ENCODE results near the gene HOXC13.

- TF ChIP-seq, protein P1, sequence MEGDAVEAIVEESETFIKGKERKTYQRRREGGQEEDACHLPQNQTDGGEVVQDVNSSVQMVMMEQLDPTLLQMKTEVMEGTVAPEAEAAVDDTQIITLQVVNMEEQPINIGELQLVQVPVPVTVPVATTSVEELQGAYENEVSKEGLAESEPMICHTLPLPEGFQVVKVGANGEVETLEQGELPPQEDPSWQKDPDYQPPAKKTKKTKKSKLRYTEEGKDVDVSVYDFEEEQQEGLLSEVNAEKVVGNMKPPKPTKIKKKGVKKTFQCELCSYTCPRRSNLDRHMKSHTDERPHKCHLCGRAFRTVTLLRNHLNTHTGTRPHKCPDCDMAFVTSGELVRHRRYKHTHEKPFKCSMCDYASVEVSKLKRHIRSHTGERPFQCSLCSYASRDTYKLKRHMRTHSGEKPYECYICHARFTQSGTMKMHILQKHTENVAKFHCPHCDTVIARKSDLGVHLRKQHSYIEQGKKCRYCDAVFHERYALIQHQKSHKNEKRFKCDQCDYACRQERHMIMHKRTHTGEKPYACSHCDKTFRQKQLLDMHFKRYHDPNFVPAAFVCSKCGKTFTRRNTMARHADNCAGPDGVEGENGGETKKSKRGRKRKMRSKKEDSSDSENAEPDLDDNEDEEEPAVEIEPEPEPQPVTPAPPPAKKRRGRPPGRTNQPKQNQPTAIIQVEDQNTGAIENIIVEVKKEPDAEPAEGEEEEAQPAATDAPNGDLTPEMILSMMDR (IDR thresholded peaks at IDR 0.05), result no peak
- TF ChIP-seq SIN3A (IDR thresholded peaks at IDR 0.05; ENCODE audit: borderline replicate concordance, insufficient read depth, low read depth, low read length), result no peak
- TF ChIP-seq, protein P2, sequence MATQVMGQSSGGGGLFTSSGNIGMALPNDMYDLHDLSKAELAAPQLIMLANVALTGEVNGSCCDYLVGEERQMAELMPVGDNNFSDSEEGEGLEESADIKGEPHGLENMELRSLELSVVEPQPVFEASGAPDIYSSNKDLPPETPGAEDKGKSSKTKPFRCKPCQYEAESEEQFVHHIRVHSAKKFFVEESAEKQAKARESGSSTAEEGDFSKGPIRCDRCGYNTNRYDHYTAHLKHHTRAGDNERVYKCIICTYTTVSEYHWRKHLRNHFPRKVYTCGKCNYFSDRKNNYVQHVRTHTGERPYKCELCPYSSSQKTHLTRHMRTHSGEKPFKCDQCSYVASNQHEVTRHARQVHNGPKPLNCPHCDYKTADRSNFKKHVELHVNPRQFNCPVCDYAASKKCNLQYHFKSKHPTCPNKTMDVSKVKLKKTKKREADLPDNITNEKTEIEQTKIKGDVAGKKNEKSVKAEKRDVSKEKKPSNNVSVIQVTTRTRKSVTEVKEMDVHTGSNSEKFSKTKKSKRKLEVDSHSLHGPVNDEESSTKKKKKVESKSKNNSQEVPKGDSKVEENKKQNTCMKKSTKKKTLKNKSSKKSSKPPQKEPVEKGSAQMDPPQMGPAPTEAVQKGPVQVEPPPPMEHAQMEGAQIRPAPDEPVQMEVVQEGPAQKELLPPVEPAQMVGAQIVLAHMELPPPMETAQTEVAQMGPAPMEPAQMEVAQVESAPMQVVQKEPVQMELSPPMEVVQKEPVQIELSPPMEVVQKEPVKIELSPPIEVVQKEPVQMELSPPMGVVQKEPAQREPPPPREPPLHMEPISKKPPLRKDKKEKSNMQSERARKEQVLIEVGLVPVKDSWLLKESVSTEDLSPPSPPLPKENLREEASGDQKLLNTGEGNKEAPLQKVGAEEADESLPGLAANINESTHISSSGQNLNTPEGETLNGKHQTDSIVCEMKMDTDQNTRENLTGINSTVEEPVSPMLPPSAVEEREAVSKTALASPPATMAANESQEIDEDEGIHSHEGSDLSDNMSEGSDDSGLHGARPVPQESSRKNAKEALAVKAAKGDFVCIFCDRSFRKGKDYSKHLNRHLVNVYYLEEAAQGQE (IDR thresholded peaks at IDR 0.05; ENCODE audit: insufficient read depth in 1 of 2, low read depth in 2 of 2, low read length in 1 of 2), result no peak
These were observed 29.8 kb downstream of the HOXC13 start for GRCh38 chr12:53968214-53969127.

Data from Panc1 (cell line).